GM13977 (cell line): ENCODE data around the gene PIGQ.
A peak's percentile ranks its signal among the peaks of the same experiment; 100 is the strongest.

ENCODE experiments used
- DNase-seq: peaks from one replicate; pipeline ENCODE4 v3.0.0; 2012; ENCODE audit warnings: low spot score
- CTCF ChIP-seq: IDR thresholded peaks from 2 replicates; pipeline ENCODE4 v1.5.1; 2012; ENCODE audit warnings: mild to moderate bottlenecking, control low read depth; ENCODE audit not compliant: insufficient read depth; ENCODE audit errors: extremely low read depth, missing control alignments
- in situ Hi-C: fragments of 300-500 bp; cut with MboI; formaldehyde crosslinking; loops from one replicate; pipeline ENCODE4 v1.12.0; 2022; ENCODE audit warnings: low sequenced_read_pairs, low pct_unique_long_range_greater_than_20kb, mixed read lengths, inconsistent platforms; ENCODE audit not compliant: unreplicated experiment

PIGQ gene

GRCh38 chr16:565419-566330, 4.1 kb upstream of the PIGQ start:
- no peak for TF ChIP-seq CTCF
- in situ Hi-C loops, result no loop called here

DNA sequence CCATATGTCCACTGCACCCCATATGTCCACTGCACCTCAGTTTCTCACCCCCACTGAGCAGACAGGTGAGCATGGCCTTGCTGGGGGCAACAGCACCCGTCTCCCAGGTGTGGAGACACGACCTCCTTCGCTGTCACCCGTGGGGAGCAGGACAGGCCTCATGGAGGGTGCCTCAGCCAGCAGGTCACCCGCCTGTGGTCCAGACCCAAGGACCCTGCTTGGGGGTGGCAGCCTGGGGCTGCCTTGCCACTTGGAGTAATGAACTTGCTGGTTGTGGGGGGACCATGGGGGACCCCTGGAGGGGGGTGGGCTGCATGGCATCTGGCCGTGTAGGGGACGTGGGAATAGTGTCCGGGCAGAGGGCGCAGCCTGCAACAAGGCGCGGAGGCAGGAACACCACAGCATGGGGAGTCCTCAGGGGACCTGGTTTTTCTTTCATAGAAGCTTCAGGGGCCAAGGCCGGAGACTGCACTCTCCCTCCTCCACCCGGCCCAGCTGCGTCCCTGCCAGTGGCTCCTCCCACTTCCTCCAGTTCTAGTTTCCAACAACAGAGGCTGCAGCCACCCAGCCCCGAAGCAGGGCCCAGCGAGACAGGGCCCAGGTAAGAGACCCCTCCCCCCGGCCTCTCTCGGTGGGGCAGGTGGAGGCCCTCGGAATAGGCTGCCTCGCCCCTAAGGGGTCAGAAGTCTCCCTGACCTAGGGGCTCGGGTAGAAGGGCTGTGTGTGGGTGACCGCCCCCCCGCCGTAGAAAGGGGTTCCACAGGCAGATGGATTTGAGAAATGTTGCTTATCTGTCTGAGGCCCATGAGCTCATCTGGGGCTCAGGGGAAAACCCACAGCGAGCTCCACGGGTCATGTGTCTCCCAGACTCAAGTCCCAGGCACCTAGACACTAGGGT, 3.0 kb upstream of the PIGQ start, which contains the start of gene NHLRC4:
Gene NHLRC4 (plus strand): TSS at position 531 of the 898 bp plus-strand sequence. CDS start 1,043 bp downstream, outside the sequence.
- in situ Hi-C loops, result no loop called here
- no peak for TF ChIP-seq CTCF
- peak; percentile 95 for DNase-seq

More at GRCh38 chr16:565419-566330, 4.1 kb upstream of the PIGQ start:
- no peak for DNase-seq

DNA sequence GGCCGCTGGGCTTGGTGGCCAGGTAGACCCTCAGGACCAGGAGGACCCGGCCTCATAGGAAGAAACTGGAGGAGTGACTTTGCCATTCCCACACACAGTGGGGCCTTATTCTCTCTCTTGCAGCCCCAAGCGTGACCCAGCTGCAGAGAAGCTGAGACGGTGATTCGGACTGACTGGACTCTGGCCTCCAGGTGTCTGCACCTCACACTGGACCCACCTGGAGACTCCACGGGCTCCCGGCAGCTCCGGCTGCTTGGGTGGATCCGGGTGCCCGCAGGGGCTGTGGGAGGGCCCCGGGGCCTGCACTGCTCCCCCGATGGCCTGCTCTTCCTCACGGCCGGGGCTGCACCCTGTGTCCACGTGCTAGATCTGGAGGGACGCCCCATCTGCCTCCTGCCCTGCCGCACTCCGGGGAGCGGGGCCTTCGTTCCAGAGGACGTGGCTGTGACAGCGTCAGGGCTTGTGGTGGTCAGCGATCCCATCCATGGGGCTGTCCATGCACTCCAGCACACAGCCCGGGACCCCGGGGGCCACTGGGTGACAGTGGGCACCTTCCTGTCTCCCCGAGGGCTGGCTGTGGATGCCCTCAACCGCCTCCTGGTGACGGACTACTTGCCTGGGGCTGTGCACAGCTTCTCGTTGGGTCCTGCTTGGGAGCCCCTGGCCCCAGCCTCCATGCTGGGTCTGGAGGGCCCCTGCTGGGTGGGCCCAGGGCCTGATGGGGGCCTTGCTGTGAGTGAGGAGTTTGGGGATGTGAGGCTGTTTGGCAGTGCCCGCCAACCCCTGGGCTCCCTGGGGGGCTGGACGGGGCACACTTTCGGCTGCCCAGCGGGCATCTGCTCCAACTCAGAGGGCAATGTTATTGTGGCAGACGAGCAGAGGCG, 2.2 kb upstream of the PIGQ start:
- DNase-seq, result no peak
- in situ Hi-C loops, result no loop called here
- no peak for TF ChIP-seq CTCF

GRCh38 chr16:568401-569258, 1.1 kb upstream of the PIGQ start:
- DNase-seq, result no peak
- in situ Hi-C loops, result no loop called here
- TF ChIP-seq CTCF, result no peak

GRCh38 chr16:572865-573650, 3.3 kb downstream of the PIGQ start:
- in situ Hi-C loops, result no loop called here
- no peak for DNase-seq
- no peak for TF ChIP-seq CTCF
